Right lobe of liver (tissue), 6 donors: ENCODE results near the gene TEK. TPM values are rescaled to one million over a fixed set of nuclear protein-coding genes. Genes with fewer than 3 reads are reported as not detected.

ENCODE experiments used
- ATAC-seq, 4 donors: fragments of 200-7000 bp; cut with Tn5 transposase; one replicate each; pipeline ENCODE4 v1.9.1; 2020; ENCODE audit warnings: mild to moderate bottlenecking in 4 of 4, moderate library complexity in 4 of 4
- DNase-seq, 3 donors: peaks; one replicate each; pipeline ENCODE4 v3.0.0-alpha.2; 2020
- H3K27ac ChIP-seq, 3 donors: fragments of 200-600 bp; one replicate each; pipeline ENCODE4 v1.8.0; 2022
- H3K27me3 ChIP-seq, 2 donors: fragments of 200-600 bp; one replicate each; pipeline ENCODE4 v1.8.0; 2022
- H3K36me3 ChIP-seq, 4 donors: fragments of 200-600 bp; sonication (generic) in 1 of 4; one replicate each; pipeline versions ENCODE4 v1.5.1 to v1.8.0; 2017 to 2022; ENCODE audit warnings: control low read depth in 1 of 4
- H3K4me1 ChIP-seq, 4 donors: fragments of 200-600 bp; sonication (generic) in 1 of 4; one replicate each; pipeline versions ENCODE4 v1.5.1 to v1.8.0; 2017 to 2022; ENCODE audit warnings: control low read depth in 1 of 4
- H3K4me3 ChIP-seq, 3 donors: fragments of 200-600 bp; one replicate each; pipeline ENCODE4 v1.8.0; 2022
- H3K9me3 ChIP-seq, 4 donors: fragments of 200-600 bp; sonication (generic) in 1 of 4; one replicate each; pipeline versions ENCODE4 v1.5.1 to v1.8.0; 2017 to 2022; ENCODE audit warnings: control low read depth in 1 of 4
- WGBS: methylation state at CpG from one replicate; pipeline ENCODE4 v1.1.6; 2018; ENCODE audit warnings: low coverage, low lambda C conversion rate; ENCODE audit not compliant: insufficient coverage; ENCODE audit errors: missing lambda C conversion rate; 5-methylcytosine and 5-hydroxymethylcytosine counted together
- intact Hi-C, 2 donors: fragments of 100-400 bp; cut with DNase I; formaldehyde crosslinking; loops; one replicate each; pipeline versions ENCODE4 v1.11.2 to v1.14.1; 2022
- small RNA-seq, 2 experiments: library from RNA; depleted of rRNA; stranded (forward); fragments of <200 nt; gene quantifications; one replicate each; pipeline ENCODE3, GENCODE V24; 2016
- total RNA-seq, 6 experiments: library from RNA; depleted of rRNA in 2 of 6; stranded (reverse); fragments of >200 nt in 2 of 6; fragmentation: NEBNext Ultra II Directional in 3 of 6; extraction: Animal tissue kit (Norgen Biotek cat#: 25700) in 3 of 6; gene quantifications; one replicate each; pipeline versions ENCODE4 v1.1.0 to v1.2.4, GENCODE V29; 2016 to 2023
- TF ChIP-seq, protein P1 (sequence below), 4 donors: fragments of 200-600 bp in 3 of 4; fragments of 450-650 bp in 1 of 4; IDR thresholded peaks; one replicate each; pipeline versions ENCODE4 v1.5.1 to v1.8.0; 2016 to 2022; ENCODE audit warnings: antibody characterized with exemption in 4 of 4, mild to moderate bottlenecking in 2 of 4
- donor health status: DM: no; HTN: yes; CAD: no.
- donor health status: DM: no; HTN: no; CAD: no.
- donor health status: DM: no; HTN: no; CAD: no.
- donor health status: DM: no; HTN: yes; CAD: no.
- donor health status: DM: no; HTN: yes; CAD: no.

TEK gene
- total RNA-seq, 6 experiments from 2014 or later = 4.0 to 6.9 (median 6.1) TPM

GRCh38 chr9:27279611-27280010 is 170.6 kb downstream of the TEK start:
- DNase-seq = no peak
- Histone ChIP-seq H3K9me3 (no peaks in the 10 kb centered on the region), H3K4me3 (no peak overlapping the region), H3K27ac (no peak overlapping the region), H3K4me1 (peaks cover 0 to 4% (median 0%) of the 10 kb centered on the region in 4 donors), H3K27me3 (no peaks in the 10 kb centered on the region), H3K36me3 (no peaks in the 10 kb centered on the region)
- no peak for ATAC-seq
- 61% methylated on average over 3 of the region's 3 CpGs for WGBS
- intact Hi-C loops = loop anchor here (10.0 kb wide), 1 partner anchor 245 kb away; no protein-coding TSS in a partner anchor
- TF ChIP-seq, protein P1, sequence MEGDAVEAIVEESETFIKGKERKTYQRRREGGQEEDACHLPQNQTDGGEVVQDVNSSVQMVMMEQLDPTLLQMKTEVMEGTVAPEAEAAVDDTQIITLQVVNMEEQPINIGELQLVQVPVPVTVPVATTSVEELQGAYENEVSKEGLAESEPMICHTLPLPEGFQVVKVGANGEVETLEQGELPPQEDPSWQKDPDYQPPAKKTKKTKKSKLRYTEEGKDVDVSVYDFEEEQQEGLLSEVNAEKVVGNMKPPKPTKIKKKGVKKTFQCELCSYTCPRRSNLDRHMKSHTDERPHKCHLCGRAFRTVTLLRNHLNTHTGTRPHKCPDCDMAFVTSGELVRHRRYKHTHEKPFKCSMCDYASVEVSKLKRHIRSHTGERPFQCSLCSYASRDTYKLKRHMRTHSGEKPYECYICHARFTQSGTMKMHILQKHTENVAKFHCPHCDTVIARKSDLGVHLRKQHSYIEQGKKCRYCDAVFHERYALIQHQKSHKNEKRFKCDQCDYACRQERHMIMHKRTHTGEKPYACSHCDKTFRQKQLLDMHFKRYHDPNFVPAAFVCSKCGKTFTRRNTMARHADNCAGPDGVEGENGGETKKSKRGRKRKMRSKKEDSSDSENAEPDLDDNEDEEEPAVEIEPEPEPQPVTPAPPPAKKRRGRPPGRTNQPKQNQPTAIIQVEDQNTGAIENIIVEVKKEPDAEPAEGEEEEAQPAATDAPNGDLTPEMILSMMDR (IDR thresholded peaks at IDR 0.05) = no peak

Small RNAs within 50 kb of the gene (small RNA-seq; reads per million reads assigned to genes)
- gene AL355433.1 (0 reads per million in 2 experiments), gene RNA5SP280 (0 reads per million in 2 experiments)

Other genes with a start within 250 kb of the TEK start
- gene CAAP1, start 216.4 kb upstream of the TEK start, total RNA-seq = 10 to 100 TPM in 5 of 6 experiments, 1 to 10 TPM in 1; 9.3 to 22.8 (median 13.4) TPM
- gene PLAA, start 162.0 kb upstream of the TEK start, total RNA-seq = 10 to 100 TPM; 10.7 to 26.1 (median 16.8) TPM
- 10 to 100 TPM in 1 of 6 experiments, 1 to 10 TPM in 5; 6.2 to 10.2 (median 6.7) TPM for gene IFT74, start 152.8 kb upstream of the TEK start, total RNA-seq
- gene LRRC19, start 103.6 kb upstream of the TEK start, total RNA-seq = 1 to 10 TPM in 3 of 6 experiments, under 1 TPM in 3; 0.46 to 2.6 (median 0.91) TPM
- gene EQTN, start 187.9 kb downstream of the TEK start, total RNA-seq = not detected